NCI-H187 (cell line): ENCODE measurements around the gene LHX2.

ENCODE experiments used
- DNase-seq, 2 experiments: peaks; one replicate each; lab custom pipeline; 2025; lab: John Stamatoyannopoulos, UW

LHX2 gene

GRCh38 chr9:124013309-124014210 lies 2.0 kb downstream of the LHX2 start:
- DNase-seq: no peak

- DNase-seq: no peak
These were observed 2.8 kb downstream of the LHX2 start for GRCh38 chr9:124014211-124014955.

- no peak for DNase-seq
These were observed 3.5 kb downstream of the LHX2 start for GRCh38 chr9:124014956-124015660.

GRCh38 chr9:124015661-124016131 lies 4.1 kb downstream of the LHX2 start:
- no peak for DNase-seq

- DNase-seq: no peak
These were observed 4.8 kb downstream of the LHX2 start for GRCh38 chr9:124016175-124017050.

- no peak for DNase-seq
These were observed 5.7 kb downstream of the LHX2 start for GRCh38 chr9:124017051-124017928.

GRCh38 chr9:124017929-124018729 lies 6.6 kb downstream of the LHX2 start:
- no peak for DNase-seq

- DNase-seq: no peak
These were observed 7.4 kb downstream of the LHX2 start for GRCh38 chr9:124018730-124019697.

- no peak for DNase-seq
These were observed 8.4 kb downstream of the LHX2 start for GRCh38 chr9:124019771-124020519.

GRCh38 chr9:124020520-124021384 lies 9.2 kb downstream of the LHX2 start:
- no peak for DNase-seq

GRCh38 chr9:124021385-124021769 lies 9.8 kb downstream of the LHX2 start:
- no peak for DNase-seq

GRCh38 chr9:124022201-124023121 lies 10.9 kb downstream of the LHX2 start:
- DNase-seq: no peak

GRCh38 chr9:124024107-124024506 lies 12.5 kb downstream of the LHX2 start:
- DNase-seq: no peak

GRCh38 chr9:124029617-124030016 lies 18.0 kb downstream of the LHX2 start:
- no peak for DNase-seq

GRCh38 chr9:124030969-124031451 lies 19.4 kb downstream of the LHX2 start:
- no peak for DNase-seq
